AG09319 (cell line): ENCODE measurements around the gene C1orf52.

Experiments
- DNase-seq: peaks from one replicate; pipeline ENCODE4 v3.0.0-alpha.2; 2010; ENCODE audit warnings: low read depth; ENCODE audit errors: extremely low read depth
- TF ChIP-seq, protein P1 (sequence below): IDR thresholded peaks from 2 replicates; pipeline ENCODE4 v1.5.1; 2011; ENCODE audit warnings: low read depth, mild to moderate bottlenecking, inconsistent platforms, low read length, moderate library complexity

Gene C1orf52

DNA sequence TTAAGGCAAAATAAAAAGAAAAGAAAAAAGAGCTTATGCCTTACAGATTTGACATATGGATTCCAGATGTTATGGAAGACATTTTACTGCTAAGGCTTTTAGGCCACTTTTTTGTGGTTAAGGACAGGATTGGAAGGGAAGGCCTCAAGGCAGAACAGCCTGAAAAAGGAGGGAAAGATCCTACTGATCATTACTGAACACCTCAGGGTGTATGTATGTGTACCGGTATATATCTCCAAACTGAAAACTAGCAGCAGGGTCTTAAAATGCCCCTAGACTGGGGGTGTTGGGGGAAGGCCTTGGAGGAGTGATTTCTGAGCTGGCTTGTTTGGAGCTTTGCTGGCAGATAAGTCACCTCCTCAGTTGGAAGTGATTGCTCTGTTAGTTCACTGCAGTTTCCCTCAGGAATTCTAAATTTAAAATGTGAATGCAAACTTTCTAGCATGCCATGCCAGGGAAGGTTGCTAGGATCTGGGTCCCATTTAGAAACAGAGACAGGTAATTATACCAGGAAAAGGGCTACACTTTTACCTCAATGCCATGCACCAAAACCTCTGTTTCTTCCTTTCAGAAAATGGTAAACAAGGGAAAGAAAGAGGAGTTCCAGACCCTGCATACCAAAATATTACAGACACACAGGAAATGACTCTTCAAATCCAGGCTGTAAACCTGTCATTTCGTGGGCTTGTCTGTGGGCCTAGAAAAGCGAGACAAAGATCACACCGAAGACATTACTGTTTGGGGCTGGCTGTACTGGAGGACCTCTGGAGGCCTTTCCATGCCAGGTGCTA lies 15.0 kb downstream of the C1orf52 start:
- TF ChIP-seq, protein P1, sequence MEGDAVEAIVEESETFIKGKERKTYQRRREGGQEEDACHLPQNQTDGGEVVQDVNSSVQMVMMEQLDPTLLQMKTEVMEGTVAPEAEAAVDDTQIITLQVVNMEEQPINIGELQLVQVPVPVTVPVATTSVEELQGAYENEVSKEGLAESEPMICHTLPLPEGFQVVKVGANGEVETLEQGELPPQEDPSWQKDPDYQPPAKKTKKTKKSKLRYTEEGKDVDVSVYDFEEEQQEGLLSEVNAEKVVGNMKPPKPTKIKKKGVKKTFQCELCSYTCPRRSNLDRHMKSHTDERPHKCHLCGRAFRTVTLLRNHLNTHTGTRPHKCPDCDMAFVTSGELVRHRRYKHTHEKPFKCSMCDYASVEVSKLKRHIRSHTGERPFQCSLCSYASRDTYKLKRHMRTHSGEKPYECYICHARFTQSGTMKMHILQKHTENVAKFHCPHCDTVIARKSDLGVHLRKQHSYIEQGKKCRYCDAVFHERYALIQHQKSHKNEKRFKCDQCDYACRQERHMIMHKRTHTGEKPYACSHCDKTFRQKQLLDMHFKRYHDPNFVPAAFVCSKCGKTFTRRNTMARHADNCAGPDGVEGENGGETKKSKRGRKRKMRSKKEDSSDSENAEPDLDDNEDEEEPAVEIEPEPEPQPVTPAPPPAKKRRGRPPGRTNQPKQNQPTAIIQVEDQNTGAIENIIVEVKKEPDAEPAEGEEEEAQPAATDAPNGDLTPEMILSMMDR, result no peak
- no peak for DNase-seq

DNA sequence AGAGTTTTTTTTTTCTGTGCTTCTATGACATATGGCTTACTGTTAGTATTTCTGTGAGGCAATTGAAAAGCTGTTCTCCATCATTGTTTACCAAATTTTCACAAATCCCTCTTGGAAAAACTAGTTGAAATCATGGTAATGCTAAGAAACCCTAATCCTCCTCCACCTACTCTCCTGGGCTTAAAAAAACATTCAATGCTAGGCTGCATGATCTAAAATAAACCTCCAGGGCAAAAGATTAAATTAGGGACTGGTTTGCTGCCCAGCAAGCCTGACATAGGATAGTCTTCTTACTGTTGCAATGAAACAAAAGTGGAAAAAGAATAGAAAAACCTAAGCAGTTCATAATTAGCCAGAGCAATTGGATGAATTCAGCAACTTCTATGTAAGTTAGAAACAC lies 16.1 kb downstream of the C1orf52 start:
- TF ChIP-seq, protein P1, result no peak
- peak; percentile 27 for DNase-seq

DNA sequence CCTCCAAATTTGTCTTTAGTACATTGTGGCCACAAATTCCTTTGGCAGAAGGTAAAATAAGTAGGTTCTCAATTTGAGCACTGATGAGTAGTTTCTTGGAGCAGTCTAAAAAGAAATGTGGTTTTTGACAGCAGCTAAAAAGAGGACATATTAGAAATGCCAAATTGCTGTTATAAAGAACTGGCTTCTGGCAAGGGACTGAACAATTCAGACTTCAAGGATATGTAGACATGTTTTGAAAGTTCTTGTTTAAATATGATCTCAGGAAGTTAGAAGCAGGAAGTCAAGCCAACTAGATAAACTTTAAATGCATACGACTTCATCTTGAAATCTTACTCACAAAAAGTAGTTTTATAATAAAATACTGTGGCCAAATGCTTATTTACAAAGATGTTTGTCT lies 18.8 kb downstream of the C1orf52 start:
- DNase-seq, result no peak

DNA sequence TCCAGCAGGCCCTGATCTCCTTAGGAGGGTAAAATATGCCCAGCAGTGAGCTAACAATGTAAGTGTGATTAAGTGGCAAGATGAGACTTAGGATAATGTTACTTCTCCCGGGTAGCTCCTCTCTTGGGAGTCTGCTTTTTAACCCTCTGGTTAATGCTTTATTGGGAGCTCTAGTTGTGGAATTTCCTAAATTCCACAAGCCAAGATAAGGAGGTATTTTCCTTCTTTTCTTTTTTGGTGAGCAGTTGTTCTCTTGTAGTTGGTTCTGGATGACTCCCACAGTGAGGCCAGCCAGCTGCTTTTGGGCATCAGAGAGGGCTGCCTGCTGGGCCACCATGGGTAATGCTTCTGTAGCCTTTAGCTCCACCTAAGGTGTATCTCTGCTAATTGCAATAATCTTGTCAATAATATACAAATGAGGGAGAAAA lies 19.3 kb downstream of the C1orf52 start:
- DNase-seq, result no peak
- TF ChIP-seq, protein P1, result peak; percentile 1; the same call in 1 of the 2 replicates

More for the DNA sequence above, 18.8 kb downstream of the C1orf52 start:
- TF ChIP-seq, protein P1, result no peak

DNA sequence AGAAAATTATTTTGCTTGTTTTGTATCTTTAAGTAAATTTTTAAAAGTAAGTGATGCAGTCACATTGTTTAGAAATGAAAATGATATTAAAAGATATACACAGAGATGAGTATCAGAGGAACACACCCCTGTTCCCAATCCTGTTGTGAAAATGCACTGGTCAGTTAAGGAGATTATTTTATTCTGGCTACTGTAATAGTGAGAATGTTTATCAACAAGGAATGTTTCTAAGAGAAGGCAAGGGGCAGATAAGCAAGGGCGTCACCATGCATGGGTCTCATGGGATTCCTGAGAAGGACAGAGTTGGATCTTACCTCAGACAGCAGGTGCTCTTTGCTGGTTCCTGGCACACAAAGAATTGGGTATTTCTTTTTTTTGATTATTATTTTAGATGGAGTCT lies 21.8 kb downstream of the C1orf52 start:
- TF ChIP-seq, protein P1, result no peak
- DNase-seq, result no peak

DNA sequence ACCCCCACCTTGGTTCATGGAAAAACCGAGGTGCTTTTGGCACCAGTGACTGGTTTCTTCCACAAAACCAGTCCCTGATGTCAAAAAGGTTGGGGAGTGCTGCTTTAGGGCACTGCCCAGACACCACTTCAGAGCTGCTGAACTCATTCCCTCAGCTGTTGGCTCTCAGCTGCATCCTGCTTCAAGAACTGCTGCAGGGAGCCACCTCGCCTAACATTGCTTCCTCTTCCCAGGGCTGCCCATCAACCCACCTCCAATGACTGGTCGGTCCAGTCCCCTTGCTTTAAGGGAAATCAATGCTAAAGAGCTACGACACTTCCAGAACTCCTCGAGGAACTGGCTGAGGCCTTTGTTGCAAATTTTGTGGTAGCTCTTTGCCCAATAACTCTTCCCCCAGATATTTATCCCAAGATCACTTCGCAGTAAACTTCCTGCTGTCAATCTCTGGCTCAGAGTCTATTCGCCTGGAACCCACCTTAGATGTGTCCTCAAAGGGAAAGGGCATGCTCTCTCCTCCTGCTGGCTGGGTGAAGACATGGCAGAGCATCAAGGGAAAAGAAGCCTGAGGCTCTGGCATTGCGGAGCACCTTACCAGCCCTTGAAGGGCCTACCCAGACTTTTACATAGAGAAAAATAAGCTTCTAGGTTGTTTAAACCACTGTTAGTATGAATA lies 29.0 kb downstream of the C1orf52 start:
- TF ChIP-seq, protein P1, result 0 out of 2 replicates have a peak, but pooled peaks have one; percentile 5
- no peak for DNase-seq

DNA sequence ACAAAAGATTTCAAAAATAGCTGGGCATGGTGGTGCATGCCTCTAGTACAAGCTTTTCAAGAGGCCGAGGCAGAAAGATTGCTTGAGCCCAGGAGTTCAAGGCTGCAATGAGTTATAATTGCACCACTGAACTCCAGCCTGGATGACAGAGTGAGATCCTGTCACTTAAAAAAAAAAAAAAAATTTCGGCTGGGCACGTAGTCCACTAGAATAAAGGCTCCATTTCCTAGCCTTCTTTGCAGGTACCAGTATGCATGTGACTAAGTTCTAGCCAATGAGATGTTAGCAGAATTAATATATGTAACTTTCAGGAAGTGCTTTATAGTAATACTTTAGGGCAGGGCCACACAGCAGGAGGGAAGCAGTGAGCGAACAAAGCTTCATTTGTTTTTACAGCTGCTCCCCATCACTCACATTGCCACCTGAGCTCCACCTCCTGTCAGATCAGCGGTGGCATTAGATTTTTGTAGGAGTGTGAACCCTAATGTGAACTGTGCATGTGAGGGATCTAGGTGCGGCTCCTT lies 29.8 kb downstream of the C1orf52 start:
- DNase-seq, result no peak
- TF ChIP-seq, protein P1, result no peak
